Stimulated activated CD8-positive, alpha-beta memory T cell treated with anti-CD3 and anti-CD28 coated beads, Interleukin-12 subunit alpha, Interleukin-12 subunit beta, amount 100 ng/mL, for 24 hours (primary cell): ENCODE data around the gene CENPE.

Experiments
- DNase-seq: peaks from one replicate; pipeline ENCODE4 v3.0.0-alpha.2; 2020; ENCODE audit errors: extremely low read depth

CENPE gene

DNA sequence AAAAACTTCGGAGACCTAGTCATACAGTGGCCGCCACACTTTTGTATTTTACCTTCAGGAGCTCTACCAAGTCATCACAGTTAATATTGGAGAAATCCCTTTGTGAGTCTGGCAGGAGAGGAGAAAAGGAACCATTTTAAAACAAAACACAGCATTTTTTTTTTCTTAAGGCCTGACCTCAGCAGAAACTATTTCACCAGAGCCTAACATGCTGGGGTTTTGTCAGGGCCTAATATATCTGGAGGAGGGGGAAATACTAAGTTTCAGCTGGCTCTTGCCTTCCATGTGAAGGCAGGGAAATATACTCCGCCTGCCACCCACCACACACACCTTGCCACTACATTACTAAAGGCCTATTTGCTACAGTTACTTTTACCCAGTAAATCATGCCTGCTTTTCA, 72.0 kb downstream of the CENPE start:
- DNase-seq: no peak

DNA sequence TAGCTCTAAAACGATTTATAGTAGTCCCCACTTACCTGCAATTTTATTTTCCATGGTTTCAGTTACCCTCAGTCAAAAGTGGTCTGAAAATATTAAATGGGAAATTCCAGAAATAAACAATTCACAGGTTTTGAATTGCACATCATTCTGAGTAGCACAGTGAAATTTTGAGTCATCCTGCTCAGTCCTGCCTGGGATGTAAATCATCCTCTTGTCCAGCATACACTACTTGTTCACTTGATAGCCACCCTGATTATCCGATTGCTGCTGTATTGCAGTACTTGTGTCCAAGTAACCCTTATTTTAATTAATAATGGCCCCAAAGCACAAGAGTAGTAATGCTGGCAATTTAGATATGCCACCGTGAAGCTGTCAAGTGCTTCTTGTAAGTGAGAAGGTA, 75.0 kb downstream of the CENPE start:
- DNase-seq: no peak

DNA sequence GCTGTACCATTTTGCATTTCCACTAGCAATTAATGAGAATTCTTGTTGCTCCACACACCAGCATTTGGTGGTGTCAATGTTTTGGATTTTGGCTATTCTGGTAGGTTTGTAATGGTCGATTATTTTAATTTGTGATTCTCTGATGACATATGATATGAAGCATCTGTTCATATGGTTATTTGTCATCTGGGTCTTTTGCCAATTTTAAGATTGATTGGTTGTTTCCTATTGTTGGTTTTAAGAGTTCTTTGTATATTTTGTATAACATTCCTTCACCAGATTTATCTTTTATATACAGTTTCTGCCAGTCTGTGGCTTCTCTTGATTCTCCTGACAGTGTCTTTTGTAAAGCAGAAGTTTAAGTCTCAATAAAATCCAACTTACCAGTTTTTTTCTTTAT, 80.0 kb downstream of the CENPE start:
- DNase-seq: no peak

DNA sequence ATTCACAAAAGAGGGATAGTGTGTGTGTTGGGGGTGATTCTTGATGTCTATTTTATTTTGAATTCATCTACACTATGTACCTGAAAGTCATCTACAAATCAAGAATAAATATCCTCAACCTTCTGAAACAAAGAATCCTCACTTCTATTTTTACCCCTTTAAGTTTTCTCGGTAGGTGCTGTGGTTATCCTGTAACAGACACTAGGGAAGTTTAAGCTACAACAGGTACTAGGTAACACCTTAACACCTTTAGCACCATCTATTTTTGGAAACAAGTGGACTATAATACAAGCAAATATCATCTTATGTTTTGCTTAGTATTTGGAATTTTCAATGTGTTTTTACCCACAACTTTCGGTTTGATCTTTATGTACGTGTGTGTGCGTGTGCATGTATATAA, 86.5 kb downstream of the CENPE start:
- DNase-seq: no peak

DNA sequence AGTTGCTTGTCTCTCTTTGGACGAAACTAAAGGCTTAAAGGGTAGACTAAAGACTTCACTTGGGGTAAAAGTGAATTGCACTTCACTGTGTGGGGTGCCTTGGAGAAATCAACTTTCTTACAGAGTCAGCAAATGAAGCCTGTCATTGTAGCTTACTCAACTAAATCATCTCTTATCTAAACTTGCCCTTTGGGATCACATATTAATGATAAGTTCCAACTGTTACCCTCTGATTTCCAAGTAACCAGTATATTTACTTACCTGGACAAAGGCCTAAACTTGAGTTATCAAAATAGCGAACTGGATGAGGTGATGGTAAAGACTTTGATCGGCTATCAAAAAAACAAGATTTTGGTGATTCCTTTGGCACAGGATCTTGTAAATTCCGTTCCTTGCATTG, 89.6 kb downstream of the CENPE start:
- no peak for DNase-seq

DNA sequence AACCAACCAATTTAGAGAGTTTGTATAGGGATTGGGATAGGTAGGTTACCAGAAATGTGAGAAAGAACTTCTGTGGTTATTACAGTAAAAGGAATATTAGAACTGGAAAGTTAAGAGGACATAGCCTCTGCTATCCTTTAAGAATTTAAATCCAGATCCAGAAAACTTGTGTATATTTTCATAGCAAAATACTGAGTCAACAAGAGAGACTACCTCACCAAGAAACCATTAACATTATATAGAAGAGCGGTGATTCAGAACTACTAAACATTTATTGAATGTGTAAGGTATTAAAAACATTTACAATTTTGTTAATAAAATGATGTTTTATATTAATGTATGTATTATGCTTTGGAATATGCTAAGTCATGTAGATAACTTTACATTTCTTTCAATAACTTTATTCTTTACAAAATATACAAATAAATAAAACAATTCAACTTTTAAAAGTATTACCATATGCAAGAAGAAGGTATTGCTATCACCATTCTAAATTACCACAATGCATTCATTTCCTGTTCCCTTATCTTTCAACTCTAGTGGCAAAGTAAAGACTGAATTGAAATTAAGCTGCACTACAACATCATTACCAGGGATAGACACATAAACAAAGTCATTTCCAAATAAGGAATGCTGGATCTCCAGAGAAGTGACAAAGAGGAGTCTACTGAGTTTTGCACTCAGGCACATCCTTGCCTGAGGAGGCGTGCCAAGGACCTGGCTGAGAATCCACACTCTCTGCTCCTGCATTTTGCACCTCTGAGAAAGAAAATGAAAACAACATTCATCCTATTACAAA, 92.4 kb downstream of the CENPE start:
- DNase-seq: no peak

DNA sequence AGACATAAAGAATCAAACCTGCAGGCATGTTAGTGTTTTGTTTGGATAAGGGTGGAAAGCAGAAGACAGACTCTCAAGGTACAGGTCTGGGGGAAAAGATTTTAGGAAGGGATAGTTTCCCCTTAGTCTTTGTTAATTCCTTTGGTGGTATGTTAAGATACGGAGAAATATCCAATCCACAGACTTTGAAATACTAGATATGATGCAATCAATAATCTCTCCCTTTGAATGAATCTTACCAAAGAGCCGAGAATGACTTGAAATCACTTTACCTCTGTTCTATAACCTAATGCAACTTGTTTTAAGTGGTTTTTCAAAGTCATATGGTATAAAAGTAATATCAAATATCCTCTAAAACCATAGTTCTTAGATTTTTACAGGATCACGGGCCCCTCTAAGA, 93.3 kb downstream of the CENPE start:
- no peak for DNase-seq

DNA sequence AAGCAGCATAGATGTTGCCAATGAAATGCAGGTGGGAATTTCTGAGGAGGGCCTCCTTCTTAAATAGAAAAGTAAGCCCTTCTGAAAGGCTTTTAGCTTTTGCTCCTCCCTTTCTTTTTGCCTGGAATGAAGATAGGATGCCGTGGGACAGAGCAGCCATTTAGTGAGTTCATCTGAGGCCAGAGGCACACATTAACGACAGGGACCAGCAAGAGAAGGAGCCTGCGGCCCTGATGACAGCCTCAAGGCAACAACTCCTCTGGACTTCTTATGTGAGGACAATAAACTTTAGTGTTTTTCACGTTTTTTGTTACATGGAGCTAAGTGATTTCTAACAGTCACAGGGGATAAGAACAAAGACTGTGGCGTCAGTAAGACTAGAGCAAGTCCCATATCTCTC, 97.5 kb downstream of the CENPE start:
- DNase-seq: no peak

DNA sequence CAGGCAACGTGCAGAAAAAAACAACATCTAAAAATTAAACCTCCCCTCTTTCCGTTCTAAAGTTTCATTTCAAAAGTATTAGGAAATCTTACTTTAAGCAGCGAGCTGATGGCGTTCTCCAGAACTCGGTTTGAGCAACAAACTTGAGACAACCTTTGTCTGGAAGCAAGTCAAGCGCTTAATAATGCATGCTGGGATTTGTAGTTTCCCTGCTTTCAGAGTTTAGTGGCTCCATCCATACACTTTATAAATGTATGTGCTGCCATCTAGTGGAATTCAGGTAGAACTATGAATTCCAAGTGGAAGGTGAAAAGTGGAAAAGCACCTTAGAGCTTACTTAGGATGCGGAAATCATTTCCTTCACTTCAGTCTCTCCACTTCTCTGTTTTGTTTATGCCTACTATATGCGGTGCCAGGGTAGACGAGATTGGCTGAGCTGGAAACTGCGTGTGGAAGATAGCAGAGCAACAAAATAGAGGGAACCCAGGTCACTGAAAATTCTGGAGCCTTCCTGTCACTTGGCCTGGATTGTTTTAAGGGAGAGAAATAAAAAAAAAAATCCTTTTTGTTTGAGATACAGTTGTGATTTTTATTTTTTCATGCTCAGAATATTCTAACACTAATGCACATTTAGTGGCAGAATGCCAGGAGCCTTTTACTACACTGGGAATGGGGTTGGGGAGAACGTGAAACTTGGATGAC, 98.3 kb downstream of the CENPE start, which contains the start of gene BDH2:
BDH2 (minus strand) TSS at position 144 of the 702 bp plus-strand sequence. CDS start 3,580 bp downstream, outside the sequence.
- no peak for DNase-seq

DNA sequence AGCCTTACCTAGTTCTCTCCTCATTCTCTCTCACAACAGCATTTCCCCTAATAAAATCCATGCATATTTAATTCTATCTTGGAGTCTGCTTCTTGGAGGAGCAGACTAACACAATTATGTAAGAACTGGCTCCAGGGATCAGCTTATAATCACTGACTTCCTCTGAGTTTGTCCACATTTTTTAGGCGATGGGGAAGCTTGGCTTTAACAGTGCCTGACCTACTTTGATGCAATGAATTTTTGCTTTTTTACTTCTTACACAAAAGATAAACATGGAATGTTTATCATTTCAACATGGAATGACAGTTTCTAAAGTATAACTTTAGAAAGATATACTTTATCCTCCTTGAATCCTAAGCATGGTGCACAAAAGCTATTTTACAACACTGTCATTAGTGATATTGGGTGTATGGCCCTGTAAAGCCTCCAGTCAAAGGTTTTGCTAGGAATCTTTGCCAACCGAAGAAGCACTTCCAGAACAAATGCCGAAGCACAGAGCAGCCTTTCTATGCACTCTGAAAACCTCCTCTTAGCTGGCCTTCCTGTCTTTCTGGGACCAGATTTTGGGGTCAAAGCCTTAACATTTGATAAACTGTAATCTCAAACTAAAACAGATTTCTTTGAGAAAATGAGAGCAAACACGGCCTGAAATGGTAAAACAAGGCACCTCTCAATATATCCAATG, 99.2 kb downstream of the CENPE start:
- DNase-seq: no peak

DNA sequence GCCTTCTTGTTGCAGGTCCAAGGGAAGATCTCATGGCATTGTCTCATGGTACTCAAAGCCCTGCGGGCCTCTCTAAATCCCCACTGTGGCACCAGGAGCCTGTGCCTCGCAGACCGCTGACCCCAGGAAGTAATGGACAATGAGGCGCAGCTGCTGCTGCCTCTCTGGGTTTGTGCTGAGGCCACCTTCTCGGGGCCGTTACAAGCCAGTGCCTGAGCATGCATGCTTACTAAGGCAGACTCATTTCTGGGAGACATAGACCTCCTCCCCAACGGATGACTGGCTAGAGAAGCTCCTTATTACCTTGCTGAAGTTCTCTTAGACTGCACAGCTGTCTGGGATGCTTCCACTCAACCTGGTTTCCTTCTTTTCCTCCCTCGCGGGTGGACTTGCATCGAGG, 99.8 kb downstream of the CENPE start:
- no peak for DNase-seq

DNA sequence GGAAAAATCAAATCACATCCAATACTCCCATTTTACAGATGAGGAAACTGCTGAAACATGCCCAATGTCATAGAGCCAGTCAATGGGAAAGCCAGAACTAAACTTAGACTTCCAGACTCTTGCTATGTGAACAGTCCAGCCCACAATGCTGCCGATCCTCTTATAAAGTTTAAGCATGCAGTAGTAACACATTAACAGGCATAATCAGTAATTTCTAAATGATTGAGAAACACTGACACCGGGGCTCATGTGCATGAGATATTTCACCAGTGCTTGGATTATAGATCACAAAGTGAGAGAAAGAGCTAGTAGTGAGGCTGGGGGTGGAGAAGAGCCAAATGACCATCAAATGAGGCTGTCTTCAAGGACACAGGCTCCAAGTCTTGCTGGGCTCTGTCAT, 101.0 kb downstream of the CENPE start:
- no peak for DNase-seq

DNA sequence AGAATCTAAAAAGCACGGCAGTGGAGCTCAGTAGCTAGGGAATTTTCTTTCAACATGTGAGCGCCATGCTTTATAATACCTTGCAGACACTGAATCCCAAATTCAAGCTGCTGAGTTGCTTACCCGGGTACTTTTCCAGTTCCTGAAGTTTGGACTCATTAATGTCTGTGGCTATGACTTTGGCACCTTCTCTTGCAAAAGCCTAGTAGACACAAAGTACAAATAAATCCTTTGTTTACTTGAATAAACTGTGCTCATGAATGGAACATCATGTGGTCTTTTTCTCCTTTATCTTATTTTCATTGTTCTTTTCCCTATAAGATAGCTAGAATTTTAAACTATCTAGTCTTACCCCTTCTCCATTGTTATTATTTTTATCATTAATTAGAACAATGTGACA, 103.1 kb downstream of the CENPE start:
- DNase-seq: no peak

DNA sequence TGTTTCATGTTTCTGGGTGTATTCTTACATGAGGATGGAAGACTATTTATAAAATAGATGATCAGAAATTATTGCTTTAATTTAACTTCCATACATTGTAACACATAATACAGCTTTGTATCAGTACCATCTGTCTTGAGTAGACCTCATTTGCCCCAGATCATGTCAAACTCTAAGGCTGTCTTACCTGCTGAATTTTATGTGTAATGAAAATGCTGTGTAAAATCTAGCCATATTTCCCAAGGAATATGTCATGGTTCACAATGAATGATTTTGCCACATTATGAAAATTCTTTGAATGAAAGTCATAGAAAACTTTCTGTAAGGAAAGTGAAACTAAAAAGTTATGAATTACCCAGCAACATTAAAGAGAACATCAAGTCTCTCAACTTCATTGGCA, 105.9 kb downstream of the CENPE start:
- DNase-seq: no peak

DNA sequence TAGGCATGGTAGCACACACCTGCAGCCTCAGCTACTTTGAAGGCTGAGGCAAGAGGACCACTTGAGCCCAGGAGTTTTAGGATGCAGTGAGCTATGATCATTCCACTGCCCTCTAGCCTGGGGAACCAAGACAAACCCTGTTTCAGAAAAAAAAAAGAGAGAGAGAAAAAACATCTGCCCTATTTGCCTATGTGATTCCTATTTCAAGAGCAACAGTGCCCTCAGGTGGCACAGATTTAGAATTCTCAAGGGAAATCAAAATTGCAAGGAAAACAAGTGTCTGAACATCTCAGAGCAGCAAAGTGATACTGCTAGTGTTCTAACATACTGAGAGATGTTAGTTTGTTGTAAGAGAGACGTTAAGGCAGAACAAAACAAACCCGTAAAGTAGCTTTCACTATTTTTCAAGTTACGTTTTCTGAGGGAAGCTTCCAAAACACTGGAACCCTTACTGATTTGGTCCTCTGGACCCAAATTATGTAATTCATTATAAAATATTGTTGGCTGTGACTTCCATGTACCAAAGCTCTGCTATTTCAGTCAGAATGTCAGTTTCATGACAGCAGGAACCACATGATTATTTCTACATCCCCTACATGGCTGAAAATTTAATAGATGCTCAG, 106.4 kb downstream of the CENPE start:
- DNase-seq: no peak

DNA sequence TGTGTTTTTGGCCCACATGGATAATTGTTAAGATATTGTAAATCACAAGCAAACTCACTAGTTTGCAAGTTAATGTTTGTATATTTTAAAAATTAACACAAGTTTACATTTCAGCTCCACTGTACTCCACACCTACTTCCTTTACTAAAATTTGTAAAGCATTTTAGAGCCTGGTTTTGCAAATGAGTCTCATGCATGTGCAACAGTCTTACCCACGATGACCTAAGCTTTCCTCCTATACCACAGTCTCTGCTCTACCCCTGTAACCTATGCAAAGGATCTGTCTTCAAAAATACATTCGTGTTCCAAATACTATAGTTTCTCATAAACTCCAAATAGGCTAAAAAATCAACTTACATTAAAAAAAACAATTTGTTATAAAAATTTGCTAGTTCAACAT, 108.7 kb downstream of the CENPE start:
- DNase-seq: no peak

DNA sequence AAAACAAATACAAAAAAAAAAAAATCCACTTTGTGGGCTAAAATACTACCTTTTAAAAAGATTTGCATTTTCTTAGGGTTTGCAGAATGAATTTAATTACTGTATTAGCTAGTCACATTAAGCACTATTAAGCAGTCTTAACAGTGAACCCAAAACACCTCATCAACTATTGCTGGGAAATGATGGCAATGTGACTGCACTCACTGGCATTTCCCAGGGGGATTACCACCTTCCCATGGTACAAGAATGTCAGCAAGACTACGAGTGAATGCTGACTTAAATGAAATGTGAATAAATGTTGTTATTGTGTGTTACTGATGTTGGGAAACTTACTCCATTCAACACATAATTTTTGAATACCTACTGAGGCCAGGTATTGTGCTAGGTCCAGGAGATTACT, 111.6 kb downstream of the CENPE start:
- no peak for DNase-seq

DNA sequence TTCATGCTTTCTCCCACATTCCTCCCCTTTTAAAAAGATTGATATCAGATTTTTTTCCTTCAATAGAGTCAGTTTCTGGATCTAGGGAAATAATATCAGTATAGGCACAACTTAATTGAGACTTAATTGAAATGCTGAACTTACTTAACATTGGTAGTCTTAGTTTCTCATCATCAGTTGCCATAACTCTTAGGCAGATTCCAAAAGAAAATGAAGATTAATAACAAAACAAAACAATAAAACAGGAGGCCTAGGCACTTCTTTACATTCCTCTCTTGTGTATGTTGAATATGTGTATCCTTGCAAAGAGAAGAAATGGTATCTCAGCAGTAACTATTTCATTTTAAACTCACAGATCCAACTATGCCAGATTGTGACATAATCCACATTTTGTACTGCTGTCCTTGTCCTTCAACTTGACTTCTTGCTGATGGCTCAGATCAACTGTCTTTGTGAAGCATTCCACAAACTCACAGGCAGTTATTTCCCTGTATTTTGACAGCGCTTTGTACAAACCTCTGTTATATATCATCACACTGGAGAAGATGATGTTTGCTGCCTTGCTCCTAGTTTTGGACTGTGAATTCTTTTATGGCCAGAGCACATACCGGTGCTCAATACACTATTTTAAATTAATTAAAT, 112.5 kb downstream of the CENPE start:
- no peak for DNase-seq

DNA sequence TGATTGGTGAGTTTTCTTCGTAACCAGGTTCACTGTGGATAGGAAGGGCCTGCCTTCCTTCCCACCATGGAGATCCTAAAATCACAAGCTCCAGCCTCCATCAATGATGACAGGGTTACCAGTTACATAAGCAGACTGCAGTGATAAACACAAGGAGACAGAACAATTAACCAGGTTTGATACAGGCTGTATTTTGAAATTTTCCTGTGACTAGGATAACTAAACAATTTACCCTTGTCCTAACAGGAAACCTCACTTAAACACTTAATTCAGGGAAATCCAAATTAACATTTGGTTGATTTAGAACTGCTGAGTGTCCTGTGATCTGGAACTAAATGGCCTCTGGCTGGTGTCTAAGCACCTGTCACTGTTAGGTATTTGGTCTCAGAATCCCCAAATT, 118.5 kb downstream of the CENPE start:
- no peak for DNase-seq

DNA sequence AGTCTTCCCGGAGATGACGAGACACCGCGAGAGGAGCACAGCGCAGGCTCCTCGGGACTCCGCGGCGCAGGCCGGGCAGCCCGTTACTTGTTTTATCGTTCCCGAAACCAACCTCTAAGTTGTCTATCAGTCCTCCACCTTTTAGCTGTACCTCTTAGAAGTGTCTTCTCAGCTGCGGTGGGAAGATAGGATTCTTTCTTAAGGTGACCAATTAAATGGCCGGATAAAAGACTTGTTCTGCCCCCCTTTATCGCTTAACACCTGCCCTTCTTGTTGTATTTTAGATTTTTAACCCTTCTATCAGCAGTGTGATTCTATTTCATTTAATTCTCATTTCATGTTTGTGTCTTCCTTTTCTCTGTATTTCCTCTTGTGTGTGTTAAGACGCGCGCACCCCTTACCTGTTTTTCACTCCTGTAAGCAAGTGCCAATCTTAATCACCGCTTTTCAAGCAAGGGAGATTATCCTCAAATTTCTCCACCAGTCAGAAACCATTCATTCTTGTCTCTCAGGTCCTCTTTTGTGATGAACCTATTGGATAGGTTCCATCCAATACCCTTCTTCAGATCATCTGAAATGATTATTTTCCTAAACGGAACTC, 121.3 kb downstream of the CENPE start, which contains the start of gene SLC9B2:
SLC9B2 (minus strand) TSS at position 15 of the 601 bp plus-strand sequence. CDS start 9,211 bp downstream, outside the sequence.
- no peak for DNase-seq
